NCI-H1092 treated with DMSO at 0.1 percent for 48 hours (cell line): ENCODE measurements around the gene KIF6.

Experiments
- DNase-seq: peaks from one replicate; lab custom pipeline; 2025; lab: John Stamatoyannopoulos, UW

The KIF6 gene

GRCh38 chr6:39417440-39417839 lies 307.8 kb downstream of the KIF6 start:
- no peak for DNase-seq

- no peak for DNase-seq
Measured at GRCh38 chr6:39416728-39417127, 308.5 kb downstream of the KIF6 start.

GRCh38 chr6:39416026-39416425 lies 309.2 kb downstream of the KIF6 start:
- DNase-seq, result peak; percentile 15

- no peak for DNase-seq
Measured at GRCh38 chr6:39415482-39415881, 309.7 kb downstream of the KIF6 start.

- DNase-seq, result no peak
Measured at GRCh38 chr6:39411465-39411864, 313.7 kb downstream of the KIF6 start.

- no peak for DNase-seq
Measured at GRCh38 chr6:39411001-39411400, 314.2 kb downstream of the KIF6 start.

- DNase-seq, result no peak
Measured at GRCh38 chr6:39409889-39410288, 315.3 kb downstream of the KIF6 start.

GRCh38 chr6:39407446-39407993 lies 317.7 kb downstream of the KIF6 start:
- no peak for DNase-seq

- no peak for DNase-seq
Measured at GRCh38 chr6:39404312-39404711, 320.9 kb downstream of the KIF6 start.

- no peak for DNase-seq
Measured at GRCh38 chr6:39403304-39403703, 321.9 kb downstream of the KIF6 start.

GRCh38 chr6:39402239-39402751 lies 322.9 kb downstream of the KIF6 start:
- DNase-seq, result no peak

- DNase-seq, result no peak
Measured at GRCh38 chr6:39401376-39401775, 323.8 kb downstream of the KIF6 start.

GRCh38 chr6:39400026-39400425 lies 325.2 kb downstream of the KIF6 start:
- DNase-seq, result no peak

- DNase-seq, result no peak
Measured at GRCh38 chr6:39396854-39397253, 328.4 kb downstream of the KIF6 start.

GRCh38 chr6:39393075-39393474 lies 332.1 kb downstream of the KIF6 start:
- DNase-seq, result no peak

- DNase-seq, result no peak
Measured at GRCh38 chr6:39391182-39391581, 334.0 kb downstream of the KIF6 start.

- DNase-seq, result peak; percentile 0
Measured at GRCh38 chr6:39389484-39389767, 335.8 kb downstream of the KIF6 start.

GRCh38 chr6:39388606-39389483 lies 336.4 kb downstream of the KIF6 start:
- no peak for DNase-seq

- DNase-seq, result no peak
Measured at GRCh38 chr6:39387785-39388184, 337.4 kb downstream of the KIF6 start.

- DNase-seq, result no peak
Measured at GRCh38 chr6:39386487-39386886, 338.7 kb downstream of the KIF6 start.

GRCh38 chr6:39381550-39382140 lies 343.6 kb downstream of the KIF6 start:
- no peak for DNase-seq

GRCh38 chr6:39380837-39381549 lies 344.2 kb downstream of the KIF6 start:
- DNase-seq, result no peak

GRCh38 chr6:39378960-39379425 lies 346.2 kb downstream of the KIF6 start:
- DNase-seq, result no peak
